Natural killer cell (primary cell): ENCODE data around the gene FGF4. TPM values are rescaled to one million over a fixed set of nuclear protein-coding genes. Genes with fewer than 3 reads are reported as not detected.

Experiments used
- ATAC-seq, 3 donors: fragments of 150-1000 bp in 2 of 3; fragments of 200-7000 bp in 1 of 3; cut with Tn5 transposase; 1 replicate in 1 of 3; 2 replicates in 2 of 3; pipeline ENCODE4 v1.10.0; 2021; ENCODE audit warnings: mild to moderate bottlenecking in 2 of 3, moderate library complexity in 2 of 3
- DNase-seq, 2 donors: peaks; one replicate each; pipeline versions ENCODE4 v3.0.0 to v3.0.0-alpha.2; 2013 to 2021; ENCODE audit warnings: mixed read lengths in 1 of 2
- H3K27ac ChIP-seq: one replicate; pipeline ENCODE4 v1.5.1; 2013; ENCODE audit warnings: mild to moderate bottlenecking, low read length
- H3K27me3 ChIP-seq: one replicate; pipeline ENCODE4 v1.6.1; 2013; ENCODE audit warnings: low read length; ENCODE audit not compliant: control insufficient read depth, insufficient read depth
- H3K36me3 ChIP-seq: one replicate; pipeline ENCODE4 v1.6.1; 2013; ENCODE audit warnings: low read length; ENCODE audit not compliant: control insufficient read depth, insufficient read depth
- H3K4me1 ChIP-seq: one replicate; pipeline ENCODE4 v1.6.1; 2013; ENCODE audit warnings: low read length; ENCODE audit not compliant: control insufficient read depth, insufficient read depth
- H3K4me3 ChIP-seq: one replicate; pipeline ENCODE4 v1.5.1; 2013; ENCODE audit warnings: low read length
- H3K9me3 ChIP-seq: one replicate; pipeline ENCODE4 v1.6.1; 2013; ENCODE audit warnings: low read length; ENCODE audit not compliant: control insufficient read depth, insufficient read depth
- H3K27ac Mint-ChIP-seq, 2 donors: one replicate each; pipeline ENCODE4 v1.8.0; 2022; ENCODE audit warnings: mild to moderate bottlenecking in 2 of 2, mixed read lengths in 2 of 2, moderate library complexity in 1 of 2
- H3K27me3 Mint-ChIP-seq, 2 donors: one replicate each; pipeline ENCODE4 v1.8.0; 2022; ENCODE audit warnings: low read depth in 2 of 2, mixed read lengths in 2 of 2
- H3K36me3 Mint-ChIP-seq: one replicate; pipeline ENCODE4 v1.8.0; 2022; ENCODE audit warnings: mixed read lengths
- H3K4me1 Mint-ChIP-seq, 2 donors: one replicate each; pipeline ENCODE4 v1.8.0; 2022; ENCODE audit warnings: mixed read lengths in 2 of 2
- H3K4me3 Mint-ChIP-seq: one replicate; pipeline ENCODE4 v1.8.0; 2022; ENCODE audit warnings: mild to moderate bottlenecking, moderate library complexity, mixed read lengths
- H3K9me3 Mint-ChIP-seq, 2 donors: one replicate each; pipeline ENCODE4 v1.8.0; 2022; ENCODE audit warnings: mixed read lengths in 2 of 2
- CTCF ChIP-seq: fragments of 200-600 bp; IDR thresholded peaks from one replicate; pipeline ENCODE4 v1.8.0; 2022; ENCODE audit warnings: antibody characterized with exemption
- WGBS: methylation state at CpG from one replicate; pipeline ENCODE4 v1.1.7; 2013; ENCODE audit warnings: missing lambda C conversion rate; ENCODE audit not compliant: insufficient coverage; 5-methylcytosine and 5-hydroxymethylcytosine counted together
- intact Hi-C: fragments of 100-400 bp; cut with micrococcal nuclease; formaldehyde crosslinking; loops from one replicate; pipeline ENCODE4 v1.14.2; 2022
- total RNA-seq, 4 donors: library from RNA; stranded (reverse); fragments of 120-200 nt in 1 of 4; gene quantifications; one replicate each; pipeline versions ENCODE4 v1.2.3 to v1.2.4, GENCODE V29; 2013 to 2022

Gene FGF4
- total RNA-seq, 3 donors from 2014 or later (not counting 1 experiment from before 2014, with no cell fraction given), result not detected

GRCh38 chr11:69799097-69799496 is 24.0 kb upstream of the FGF4 start:
- no peaks in the 10 kb centered on the region for H3K27me3 Mint-ChIP-seq
- ATAC-seq, result no peak

GRCh38 chr11:69797737-69798528 is 22.8 kb upstream of the FGF4 start:
- no peak for TF ChIP-seq CTCF
- no peaks in the 10 kb centered on the region for H3K4me1 Mint-ChIP-seq

More at GRCh38 chr11:69799097-69799496, 24.0 kb upstream of the FGF4 start:
- no peak for DNase-seq
- Histone ChIP-seq H3K27me3 (no peaks in the 10 kb centered on the region), H3K27ac (no peak overlapping the region), H3K36me3 (no peaks in the 10 kb centered on the region), H3K4me1 (no peaks in the 10 kb centered on the region), H3K9me3 (no peaks in the 10 kb centered on the region), H3K4me3 (no peak overlapping the region)
- Mint-ChIP-seq H3K4me3 (no peak overlapping the region), H3K9me3 (no peaks in the 10 kb centered on the region), H3K4me1 (no peaks in the 10 kb centered on the region), H3K36me3 (no peaks in the 10 kb centered on the region), H3K27ac (no peak overlapping the region)
- 93% methylated on average over 3 of the region's 3 CpGs for WGBS
- intact Hi-C loops, result no loop called here
- TF ChIP-seq CTCF, result no peak

GRCh38 chr11:69797156-69797555 is 22.0 kb upstream of the FGF4 start:
- Mint-ChIP-seq H3K4me1 (no peaks in the 10 kb centered on the region), H3K36me3 (no peaks in the 10 kb centered on the region), H3K4me3 (no peak overlapping the region), H3K27me3 (no peaks in the 10 kb centered on the region), H3K27ac (no peak overlapping the region), H3K9me3 (no peaks in the 10 kb centered on the region)
- Histone ChIP-seq H3K9me3 (no peaks in the 10 kb centered on the region), H3K36me3 (no peaks in the 10 kb centered on the region), H3K27ac (no peak overlapping the region), H3K4me3 (no peak overlapping the region), H3K27me3 (no peaks in the 10 kb centered on the region), H3K4me1 (no peaks in the 10 kb centered on the region)
- 82% methylated on average over 14 of the region's 14 CpGs for WGBS
- no peak for TF ChIP-seq CTCF
- intact Hi-C loops, result no loop called here
- DNase-seq (no peak), ATAC-seq (no peak)

More at GRCh38 chr11:69797737-69798528, 22.8 kb upstream of the FGF4 start:
- Mint-ChIP-seq H3K27me3 (no peaks in the 10 kb centered on the region), H3K27ac (no peak overlapping the region), H3K9me3 (no peaks in the 10 kb centered on the region), H3K4me3 (no peak overlapping the region), H3K36me3 (no peaks in the 10 kb centered on the region)
- H3K4me1 ChIP-seq, result no peaks in the 10 kb centered on the region
- no peaks in the 10 kb centered on the region for H3K9me3 ChIP-seq
- H3K27ac ChIP-seq, result no peak overlapping the region
- H3K36me3 ChIP-seq, result no peaks in the 10 kb centered on the region
- no peak overlapping the region for H3K4me3 ChIP-seq
- intact Hi-C loops, result no loop called here
- DNase-seq (no peak), ATAC-seq (no peak)
- WGBS, result 80% methylated on average over 14 of the region's 14 CpGs
- H3K27me3 ChIP-seq, result no peaks in the 10 kb centered on the region

GRCh38 chr11:69796063-69796462 is 20.9 kb upstream of the FGF4 start:
- no peak for TF ChIP-seq CTCF
- H3K27me3 ChIP-seq, result no peaks in the 10 kb centered on the region
- H3K27ac ChIP-seq, result no peak overlapping the region
- H3K4me3 ChIP-seq, result no peak overlapping the region
- Mint-ChIP-seq H3K4me3 (no peak overlapping the region), H3K36me3 (no peaks in the 10 kb centered on the region), H3K27me3 (no peaks in the 10 kb centered on the region), H3K27ac (no peak overlapping the region), H3K4me1 (no peaks in the 10 kb centered on the region), H3K9me3 (no peaks in the 10 kb centered on the region)
- no peaks in the 10 kb centered on the region for H3K9me3 ChIP-seq
- intact Hi-C loops, result no loop called here
- H3K4me1 ChIP-seq, result no peaks in the 10 kb centered on the region
- WGBS, result 85% methylated on average over 9 of the region's 9 CpGs
- DNase-seq (no peak), ATAC-seq (no peak)
- H3K36me3 ChIP-seq, result no peaks in the 10 kb centered on the region
